Cardiac atrium fibroblast (primary cell): ENCODE results near the gene TSSK1B. TPM values are rescaled to one million over a fixed set of nuclear protein-coding genes. Genes with fewer than 3 reads are reported as not detected.

Source experiments
- total RNA-seq: library from RNA; depleted of rRNA; stranded (reverse); fragments of >200 nt; gene quantifications from 2 replicates; pipeline ENCODE4 v1.2.3, GENCODE V29; 2015

TSSK1B gene
- 0.97 TPM in 1 of 2 replicates, not detected in the other for total RNA-seq

GRCh38 chr5:113434889-113435288 lies at the start of gene TSSK1B:
Gene TSSK1B, minus strand, starts transcription at chr5:113434989. Its CDS starts 150 bp downstream, at chr5:113434839.

Other genes starting within 250 kb of the TSSK1B start
- 37.4 and 59.5 TPM in 2 replicates for gene MCC, start 53.5 kb upstream of the TSSK1B start, total RNA-seq
- gene YTHDC2, start 78.7 kb upstream of the TSSK1B start, total RNA-seq = 12.1 and 16.2 TPM in 2 replicates